Body of pancreas (tissue), 4 donors: ENCODE data around the gene DDIAS.

Source experiments
- POLR2A ChIP-seq, 3 donors: fragments of 450-650 bp; IDR thresholded peaks; one replicate each; pipeline ENCODE4 v1.6.1; 2016; ENCODE audit warnings: antibody characterized with exemption in 3 of 3, mild to moderate bottlenecking in 2 of 3
- TF ChIP-seq, protein P1 (sequence below), 7 experiments: fragments of 450-650 bp in 4 of 7; fragments of 200-600 bp in 3 of 7; sonication (generic) in 3 of 7; IDR thresholded peaks; one replicate each; pipeline ENCODE4 v1.5.1; 2016 to 2019; ENCODE audit warnings: antibody characterized with exemption in 7 of 7

GRCh38 chr11:82854242-82854641, 47.3 kb upstream of the DDIAS start:
- TF ChIP-seq POLR2A (IDR thresholded peaks at IDR 0.05), result no peak
- TF ChIP-seq, protein P1, sequence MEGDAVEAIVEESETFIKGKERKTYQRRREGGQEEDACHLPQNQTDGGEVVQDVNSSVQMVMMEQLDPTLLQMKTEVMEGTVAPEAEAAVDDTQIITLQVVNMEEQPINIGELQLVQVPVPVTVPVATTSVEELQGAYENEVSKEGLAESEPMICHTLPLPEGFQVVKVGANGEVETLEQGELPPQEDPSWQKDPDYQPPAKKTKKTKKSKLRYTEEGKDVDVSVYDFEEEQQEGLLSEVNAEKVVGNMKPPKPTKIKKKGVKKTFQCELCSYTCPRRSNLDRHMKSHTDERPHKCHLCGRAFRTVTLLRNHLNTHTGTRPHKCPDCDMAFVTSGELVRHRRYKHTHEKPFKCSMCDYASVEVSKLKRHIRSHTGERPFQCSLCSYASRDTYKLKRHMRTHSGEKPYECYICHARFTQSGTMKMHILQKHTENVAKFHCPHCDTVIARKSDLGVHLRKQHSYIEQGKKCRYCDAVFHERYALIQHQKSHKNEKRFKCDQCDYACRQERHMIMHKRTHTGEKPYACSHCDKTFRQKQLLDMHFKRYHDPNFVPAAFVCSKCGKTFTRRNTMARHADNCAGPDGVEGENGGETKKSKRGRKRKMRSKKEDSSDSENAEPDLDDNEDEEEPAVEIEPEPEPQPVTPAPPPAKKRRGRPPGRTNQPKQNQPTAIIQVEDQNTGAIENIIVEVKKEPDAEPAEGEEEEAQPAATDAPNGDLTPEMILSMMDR (IDR thresholded peaks at IDR 0.05), result no peak
